K562 (cell line): Measurements from ENCODE around the gene DTNA. TPM values are rescaled to one million over a fixed set of nuclear protein-coding genes. Genes with fewer than 3 reads are reported as not detected.

Experiments
- ATAC-seq: fragments of 200-7000 bp; cut with Tn5 transposase; 3 replicates; pipeline ENCODE4 v1.9.1; 2020; ENCODE audit warnings: moderate library complexity
- BruUV-seq: library from RNA; stranded (reverse); fragments of 400-500 nt; replicated peaks from 2 replicates; lab custom pipeline; 2021; lab: Mats Ljungman, UMichigan
- CTCF ChIA-PET: fragments of 300-600 bp; formaldehyde crosslinking; extraction: SDS; loops from one replicate; lab custom pipeline; 2021; ENCODE audit warnings: low intra/inter-chr PET ratio; lab: Yijun Ruan, JAX
- POLR2A ChIA-PET: fragments of 300-600, 350-650 bp; sonication (Branson Sonifier 250); formaldehyde crosslinking; extraction: SDS; loops from one replicate; lab custom pipeline; 2021; ENCODE audit warnings: antibody characterized with exemption, inconsistent platforms; lab: Yijun Ruan, JAX
- DNase-seq, 4 experiments: peaks; one replicate each; pipeline versions ENCODE4 v3.0.0 to v3.0.0-alpha.2; 2011 to 2018; ENCODE audit warnings: low spot score in 3 of 4, mixed read lengths in 3 of 4; ENCODE audit errors: extremely low read depth in 1 of 4
- FAIRE-seq: peaks from 2 replicates; lab custom pipeline; 2011; peaks lifted over from hg19 to GRCh38; lab: Jason Lieb, UNC
- H2AFZ ChIP-seq: 2 replicates; pipeline ENCODE4 v1.6.0; 2011; ENCODE audit warnings: low read depth, low read length, control low read depth, inconsistent platforms
- H3K27ac ChIP-seq: fragments of 200-600 bp; 3 replicates; pipeline ENCODE4 v1.8.0; 2011; ENCODE audit warnings: low read depth, mild to moderate bottlenecking, control low read depth, inconsistent platforms, low read length, moderate library complexity, mixed read lengths; ENCODE audit errors: extremely low read depth
- H3K27me3 ChIP-seq, 2 experiments: fragments of 300-600 bp in 1 of 2; 2 replicates in 1 of 2; 3 replicates in 1 of 2; pipeline versions ENCODE4 v1.6.0 to v1.8.0; 2011; ENCODE audit warnings: inconsistent platforms in 2 of 2, low read length in 2 of 2, mild to moderate bottlenecking in 1 of 2, mixed read lengths in 1 of 2, moderate library complexity in 1 of 2; ENCODE audit not compliant: control insufficient read depth in 2 of 2, insufficient read depth in 2 of 2
- H3K36me3 ChIP-seq: fragments of 300-600 bp; 3 replicates; pipeline ENCODE4 v1.8.0; 2011; ENCODE audit warnings: mild to moderate bottlenecking, low read length, inconsistent platforms; ENCODE audit not compliant: control insufficient read depth, insufficient read depth
- H3K4me1 ChIP-seq, 2 experiments: fragments of 200-600 bp in 1 of 2; replicated peaks in 1 of 2; 2 replicates in 1 of 2; 3 replicates in 1 of 2; pipeline versions ENCODE4 v1.5.1 to v1.8.0; 2011; ENCODE audit warnings: inconsistent platforms in 2 of 2, low read length in 2 of 2, mild to moderate bottlenecking in 1 of 2, mixed read lengths in 1 of 2, moderate library complexity in 1 of 2; ENCODE audit not compliant: control insufficient read depth in 2 of 2, insufficient read depth in 2 of 2
- H3K4me2 ChIP-seq: 2 replicates; pipeline ENCODE4 v1.6.1; 2011; ENCODE audit warnings: low read length, control low read depth, inconsistent platforms, mixed read lengths; ENCODE audit not compliant: insufficient read depth
- H3K4me3 ChIP-seq: fragments of 200-600 bp; sonication (generic), shearing (Covaris generic); 2 replicates; pipeline ENCODE4 v1.5.1; 2016; ENCODE audit warnings: control low read depth, inconsistent platforms
- H3K79me2 ChIP-seq: fragments of 200-600 bp; 3 replicates; pipeline ENCODE4 v1.8.0; 2011; ENCODE audit warnings: low read length, inconsistent platforms; ENCODE audit not compliant: control insufficient read depth, insufficient read depth
- H3K9ac ChIP-seq, 2 experiments: 2 replicates each; pipeline versions ENCODE4 v1.6.0 to v1.6.1; 2011; ENCODE audit warnings: low read depth in 2 of 2, low read length in 2 of 2, control low read depth in 1 of 2, inconsistent platforms in 1 of 2, mild to moderate bottlenecking in 1 of 2, mixed read lengths in 1 of 2; ENCODE audit not compliant: insufficient read depth in 1 of 2
- H3K9me1 ChIP-seq: one replicate; pipeline ENCODE4 v1.6.0; 2011; ENCODE audit warnings: inconsistent platforms, mild to moderate bottlenecking, low read length, moderate library complexity; ENCODE audit not compliant: control insufficient read depth, insufficient read depth
- H3K9me3 ChIP-seq: replicated peaks from 2 replicates; pipeline ENCODE4 v1.5.1; 2011; ENCODE audit warnings: low read depth, low read length, inconsistent platforms; ENCODE audit not compliant: control insufficient read depth, insufficient read depth
- H4K20me1 ChIP-seq: replicated peaks from 2 replicates; pipeline ENCODE4 v1.6.1; 2011; ENCODE audit warnings: low read length, inconsistent platforms, mixed read lengths; ENCODE audit not compliant: control insufficient read depth, insufficient read depth
- CREB5 ChIP-seq: fragments of 250-450 bp; sonication (Bioruptor Pico); IDR thresholded peaks from 2 replicates; pipeline ENCODE4 v1.5.0; 2020; ENCODE audit warnings: mild to moderate bottlenecking
- ELF4 ChIP-seq: fragments of 450-650 bp; formaldehyde crosslinking; IDR thresholded peaks from 2 replicates; pipeline ENCODE4 v1.4.0; 2022; ENCODE audit warnings: missing genetic modification characterization
- HSF4 ChIP-seq: fragments of 250-450 bp; sonication (Bioruptor Pico); IDR thresholded peaks from 2 replicates; pipeline ENCODE4 v2.1.2; 2022; ENCODE audit warnings: mild to moderate bottlenecking, moderate library complexity, borderline replicate concordance
- NR2C2 ChIP-seq, 2 experiments: fragments of 200-800 bp in 1 of 2; sonication (Bioruptor generic) in 1 of 2; sonication (generic) in 1 of 2; formaldehyde crosslinking in 1 of 2; IDR thresholded peaks; 2 replicates each; pipeline versions ENCODE4 v1.6.1 to v1.8.0; 2016 to 2022; ENCODE audit warnings: mild to moderate bottlenecking in 1 of 2, missing compliant biosample characterization in 1 of 2, missing genetic modification characterization in 1 of 2, missing genetic modification reagents in 1 of 2
- PHB2 ChIP-seq: fragments of 450-650 bp; IDR thresholded peaks from 2 replicates; pipeline ENCODE4 v1.6.1; 2017; ENCODE audit warnings: low read depth
- RB1 ChIP-seq: fragments of 450-650 bp; IDR thresholded peaks from 2 replicates; pipeline ENCODE4 v1.6.1; 2017; ENCODE audit warnings: low read depth, mild to moderate bottlenecking
- SAP30 ChIP-seq: fragments of 200-600 bp; sonication (generic); IDR thresholded peaks from 2 replicates; pipeline ENCODE4 v1.6.1; 2012; ENCODE audit warnings: borderline replicate concordance, low read depth, mild to moderate bottlenecking, moderate library complexity, low read length, control low read depth, inconsistent platforms; ENCODE audit not compliant: insufficient read depth, poor library complexity, severe bottlenecking
- SMAD4 ChIP-seq: fragments of 250-450 bp; sonication (Bioruptor Pico); conservative IDR thresholded peaks from 2 replicates; pipeline ENCODE4 v1.8.0; 2021; ENCODE audit warnings: inconsistent platforms, mild to moderate bottlenecking, moderate library complexity
- TARDBP ChIP-seq: fragments of 450-650 bp; IDR thresholded peaks from 2 replicates; pipeline ENCODE4 v1.6.1; 2016
- THRAP3 ChIP-seq: fragments of 450-650 bp; IDR thresholded peaks from 2 replicates; pipeline ENCODE4 v1.6.1; 2016; ENCODE audit warnings: mild to moderate bottlenecking, inconsistent platforms, borderline replicate concordance
- ZNF140 ChIP-seq: fragments of 250-450 bp; sonication (Bioruptor Pico); IDR thresholded peaks from 2 replicates; pipeline ENCODE4 v1.8.0; 2021; ENCODE audit warnings: moderate library complexity, mild to moderate bottlenecking, inconsistent platforms
- ZNF354B ChIP-seq: fragments of 250-450 bp; sonication (Bioruptor Pico); IDR thresholded peaks from 2 replicates; pipeline ENCODE4 v1.4.0; 2020
- ZNF639 ChIP-seq, 2 experiments: fragments of 200-800 bp in 1 of 2; sonication (Bioruptor generic) in 1 of 2; sonication (generic) in 1 of 2; formaldehyde crosslinking in 1 of 2; IDR thresholded peaks in 1 of 2; conservative IDR thresholded peaks in 1 of 2; 2 replicates each; pipeline versions ENCODE4 v1.5.0 to v1.6.1; 2016 to 2020; ENCODE audit warnings: missing compliant biosample characterization in 1 of 2, missing genetic modification characterization in 1 of 2, missing genetic modification reagents in 1 of 2
- WGBS: fragments of 100-300 bp; shearing (Covaris generic); methylation state at CpG from one replicate; pipeline ENCODE4 v1.1.6; 2016; ENCODE audit warnings: low coverage, mixed read lengths; ENCODE audit not compliant: insufficient coverage; ENCODE audit errors: missing lambda C conversion rate; 5-methylcytosine and 5-hydroxymethylcytosine counted together
- in situ Hi-C: fragments of 300-500 bp; cut with MboI; formaldehyde crosslinking; loops from 4 replicates; pipeline ENCODE4 v1.15.0; 2018; ENCODE audit warnings: inconsistent platforms, mixed read lengths
- intact Hi-C: fragments of 100-400 bp; cut with micrococcal nuclease; formaldehyde crosslinking; loops from 2 replicates; pipeline ENCODE4 v1.14.2; 2022
- polyA plus RNA-seq, 8 experiments: library from polyadenylated mRNA; depleted of rRNA in 4 of 8; stranded (reverse) in 5 of 8; unstranded in 3 of 8; fragments of >200 nt; fragmentation: Nextera tagmentation in 2 of 8; fragmentation: Illumina TruSeq in 1 of 8; extraction: Ambion mirVana in 2 of 8; extraction: Trizol in 1 of 8; gene quantifications; 2 replicates each; pipeline versions ENCODE4 v1.2.1 to v1.2.3, GENCODE V29; 2011 to 2014; ENCODE audit warnings: inconsistent platforms in 1 of 8, missing spikeins in 1 of 8
- total RNA-seq, 7 experiments: library from RNA; depleted of rRNA in 6 of 7; stranded (reverse); fragments of >200 nt in 6 of 7; fragmentation: Illumina TruSeq in 2 of 7; extraction: Trizol in 2 of 7; gene quantifications; 2 replicates each; pipeline versions ENCODE4 v1.2.1 to v1.2.3, GENCODE V29; 2011 to 2021; ENCODE audit warnings: low replicate concordance in 1 of 7

Gene DTNA
- total and polyA plus RNA-seq, 9 of the 15 experiments (the other 6 are each of a cell fraction or from before 2014, with no cell fraction given): 0.07 to 2.4 (median 0.22) TPM; not detected in 2

- ATAC-seq (peak; percentile 34; the same call in 1 of the 3 replicates), DNase-seq (no peak), FAIRE-seq (no peak)
- Histone ChIP-seq H3K4me2 (no peak overlapping the region), H3K4me3 (no peak overlapping the region), H3K9me1 (no peaks in the 10 kb centered on the region), H3K79me2 (no peaks in the 10 kb centered on the region), H3K9me3 (no peaks in the 10 kb centered on the region), H3K27me3 (peaks cover 0 to 4% of the 10 kb centered on the region in 2 experiments; a peak in 1 of 5 replicates), H3K9ac (no peak overlapping the region), H3K27ac (no peak overlapping the region), H2AFZ (no peak overlapping the region), H3K4me1 (no peaks in the 10 kb centered on the region), H4K20me1 (no peaks in the 10 kb centered on the region), H3K36me3 (no peaks in the 10 kb centered on the region)
- BruUV-seq: no TSS peak
- intact Hi-C loops: no loop called here
- ChIA-PET POLR2A (interaction anchor here (0.8 kb wide), 1 partner anchor 10 kb away, joined by 3 read pairs; no protein-coding TSS in a partner anchor), CTCF (no interaction called here)
- in situ Hi-C loops: no loop called here
- no peak for TF ChIP-seq TARDBP
- TF ChIP-seq ELF4 (CRISPR knock-in tag): no peak
- no peak for TF ChIP-seq RB1
- no peak for TF ChIP-seq ZNF354B (CRISPR knock-in tag)
- no peak for TF ChIP-seq SAP30
- TF ChIP-seq ZNF639 (CRISPR knock-in tag; conservative IDR thresholded peaks at IDR 0.05 in 1 of 2, IDR thresholded peaks at IDR 0.05 in 1 of 2): no peak
- TF ChIP-seq THRAP3: no peak
- no peak for TF ChIP-seq SMAD4 (CRISPR knock-in tag)
- TF ChIP-seq ZNF140 (CRISPR knock-in tag): no peak
- no peak for TF ChIP-seq PHB2
- no peak for TF ChIP-seq NR2C2 (CRISPR knock-in tag; IDR thresholded peaks at IDR 0.05)
- no peak for TF ChIP-seq NR2C2 (tag; IDR thresholded peaks at IDR 0.05)
- no peak for TF ChIP-seq HSF4
- no peak for TF ChIP-seq CREB5 (CRISPR knock-in tag)
- 2% methylated on average over 5 of the region's 5 CpGs for WGBS
Observed at GRCh38 chr18:34918856-34919255, 208.8 kb downstream of the DTNA start.
